GM21526 (cell line): Measurements from ENCODE around the gene MYOM3.

Experiments
- ATAC-seq: cut with Tn5 transposase; IDR thresholded peaks from one replicate; pipeline ENCODE4 v1.9.1; 2021; ENCODE audit warnings: moderate library complexity; ENCODE audit not compliant: unreplicated experiment, low FRiP score

MYOM3 gene

GRCh38 chr1:24139222-24139489 is 27.2 kb upstream of the MYOM3 start:
- no peak for ATAC-seq

- ATAC-seq: no peak
These were observed 26.7 kb upstream of the MYOM3 start for GRCh38 chr1:24138476-24139221.

GRCh38 chr1:24136956-24137539 is 25.1 kb upstream of the MYOM3 start:
- no peak for ATAC-seq

GRCh38 chr1:24134376-24134775 is 22.4 kb upstream of the MYOM3 start:
- ATAC-seq: no peak

- no peak for ATAC-seq
These were observed 21.9 kb upstream of the MYOM3 start for GRCh38 chr1:24133819-24134218.

GRCh38 chr1:24130385-24130784 is 18.4 kb upstream of the MYOM3 start:
- no peak for ATAC-seq

GRCh38 chr1:24127801-24128363 is 15.9 kb upstream of the MYOM3 start:
- no peak for ATAC-seq

- ATAC-seq: no peak
These were observed 15.3 kb upstream of the MYOM3 start for GRCh38 chr1:24127134-24127800.

GRCh38 chr1:24126672-24127023 is 14.7 kb upstream of the MYOM3 start:
- no peak for ATAC-seq

- ATAC-seq: no peak
These were observed 14.2 kb upstream of the MYOM3 start for GRCh38 chr1:24126018-24126671.

- no peak for ATAC-seq
These were observed 13.5 kb upstream of the MYOM3 start for GRCh38 chr1:24125456-24125855.

GRCh38 chr1:24124980-24125379 is 13.0 kb upstream of the MYOM3 start:
- ATAC-seq: no peak

- no peak for ATAC-seq
These were observed 11.7 kb upstream of the MYOM3 start for GRCh38 chr1:24123611-24124010.

- ATAC-seq: no peak
These were observed 10.8 kb upstream of the MYOM3 start for GRCh38 chr1:24122776-24123175.

- no peak for ATAC-seq
These were observed 9.5 kb upstream of the MYOM3 start for GRCh38 chr1:24121406-24121805.

- no peak for ATAC-seq
These were observed 9.0 kb upstream of the MYOM3 start for GRCh38 chr1:24120965-24121364.

GRCh38 chr1:24119859-24120756 is 8.2 kb upstream of the MYOM3 start:
- ATAC-seq: no peak

GRCh38 chr1:24119489-24119858 is 7.5 kb upstream of the MYOM3 start:
- no peak for ATAC-seq

- ATAC-seq: no peak
These were observed 6.7 kb upstream of the MYOM3 start for GRCh38 chr1:24118410-24119242.
